GM12878 (cell line): ENCODE results near the gene FOXJ1. TPM values are rescaled to one million over a fixed set of nuclear protein-coding genes. Genes with fewer than 3 reads are reported as not detected.

Experiments
- ATAC-seq: fragments of 200-7000 bp; cut with Tn5 transposase; 3 replicates; pipeline ENCODE4 v1.9.1; 2020; ENCODE audit warnings: mild to moderate bottlenecking, moderate library complexity
- BruUV-seq: library from RNA; stranded (reverse); fragments of 400-500 nt; replicated peaks from 2 replicates; lab custom pipeline; 2021; lab: Mats Ljungman, UMichigan
- CTCF ChIA-PET: fragments of 300-600 bp; sonication (Branson Sonifier 250); formaldehyde crosslinking; extraction: SDS; loops from one replicate; lab custom pipeline; 2021; ENCODE audit warnings: inconsistent platforms; lab: Yijun Ruan, JAX
- POLR2A ChIA-PET: fragments of 350-600 bp; formaldehyde crosslinking; extraction: SDS; loops from one replicate; lab custom pipeline; 2021; ENCODE audit warnings: inconsistent platforms; lab: Charles Lee
- RAD21 ChIA-PET: fragments of 300-600 bp; sonication (Branson Sonifier 250); formaldehyde crosslinking; loops from one replicate; lab custom pipeline; 2023; ENCODE audit warnings: antibody characterized with exemption; ENCODE audit not compliant: unreplicated experiment; lab: Charles Lee
- SMC1A ChIA-PET: fragments of 300-600 bp; sonication (Branson Sonifier 250); formaldehyde crosslinking; loops from one replicate; lab custom pipeline; 2023; ENCODE audit not compliant: unreplicated experiment, uncharacterized antibody; lab: Charles Lee
- DNase-seq: peaks from one replicate; pipeline ENCODE4 v3.0.0-alpha.2; 2011; ENCODE audit warnings: low read depth, low spot score
- FAIRE-seq: peaks from 3 replicates; lab custom pipeline; 2011; peaks lifted over from hg19 to GRCh38; lab: Jason Lieb, UNC
- H2AFZ ChIP-seq: 2 replicates; pipeline ENCODE4 v1.6.0; 2011; ENCODE audit warnings: low read depth, low read length, control low read depth; ENCODE audit not compliant: control insufficient read depth
- H3K27ac ChIP-seq: 2 replicates; pipeline ENCODE4 v1.5.1; 2011; ENCODE audit warnings: control low read depth; ENCODE audit not compliant: control insufficient read depth, insufficient read depth
- H3K27me3 ChIP-seq, 2 experiments: replicated peaks in 1 of 2; 2 replicates each; pipeline versions ENCODE4 v1.6.0 to v1.6.1; 2011; ENCODE audit warnings: low read length in 1 of 2; ENCODE audit not compliant: control insufficient read depth in 2 of 2, insufficient read depth in 2 of 2
- H3K36me3 ChIP-seq, 2 experiments: 2 replicates each; pipeline ENCODE4 v1.5.1; 2011; ENCODE audit warnings: low read length in 1 of 2; ENCODE audit not compliant: control insufficient read depth in 2 of 2, insufficient read depth in 2 of 2
- H3K4me1 ChIP-seq: 2 replicates; pipeline ENCODE4 v1.6.1; 2011; ENCODE audit warnings: mild to moderate bottlenecking, low read length, moderate library complexity, mixed read lengths; ENCODE audit not compliant: control insufficient read depth, insufficient read depth
- H3K4me2 ChIP-seq: 2 replicates; pipeline ENCODE4 v1.6.0; 2011; ENCODE audit warnings: control low read depth; ENCODE audit not compliant: control insufficient read depth, insufficient read depth
- H3K4me3 ChIP-seq: fragments of 200-600 bp; sonication (generic); 2 replicates; pipeline ENCODE4 v1.5.1; 2016
- H3K79me2 ChIP-seq: 2 replicates; pipeline ENCODE4 v1.6.0; 2011; ENCODE audit warnings: low read length; ENCODE audit not compliant: control insufficient read depth, insufficient read depth
- H3K9ac ChIP-seq: 2 replicates; pipeline ENCODE4 v1.8.0; 2011; ENCODE audit warnings: low read length, control low read depth, mixed read lengths; ENCODE audit not compliant: control insufficient read depth, insufficient read depth
- H3K9me3 ChIP-seq: replicated peaks from 3 replicates; pipeline ENCODE4 v1.5.1; 2011; ENCODE audit warnings: mild to moderate bottlenecking, low read length; ENCODE audit not compliant: control insufficient read depth, insufficient read depth
- H4K20me1 ChIP-seq: 2 replicates; pipeline ENCODE4 v1.6.0; 2011; ENCODE audit not compliant: control insufficient read depth, insufficient read depth
- BCLAF1 ChIP-seq: fragments of 450-650 bp; IDR thresholded peaks from 2 replicates; pipeline ENCODE4 v1.6.1; 2017; ENCODE audit warnings: antibody characterized with exemption, mild to moderate bottlenecking, moderate library complexity
- CREB1 ChIP-seq: IDR thresholded peaks from 2 replicates; pipeline ENCODE4 v1.6.1; 2012; ENCODE audit warnings: low read depth, mild to moderate bottlenecking, inconsistent platforms
- JUNB ChIP-seq: IDR thresholded peaks from 2 replicates; pipeline ENCODE4 v1.6.1; 2016; ENCODE audit warnings: antibody characterized with exemption, mild to moderate bottlenecking
- NBN ChIP-seq: fragments of 450-650 bp; IDR thresholded peaks from 2 replicates; pipeline ENCODE4 v1.6.1; 2016
- WGBS: methylation state at CpG from one replicate; pipeline ENCODE4 v1.1.6; 2016; ENCODE audit warnings: low lambda C conversion rate; ENCODE audit not compliant: insufficient replicate concordance, insufficient coverage; ENCODE audit errors: missing lambda C conversion rate; 5-methylcytosine and 5-hydroxymethylcytosine counted together
- in situ Hi-C: fragments of 300-500 bp; cut with MboI; formaldehyde crosslinking; loops from 9 replicates; pipeline ENCODE4 v1.14.3; 2018; ENCODE audit warnings: mixed read lengths
- intact Hi-C: fragments of 100-400 bp; cut with micrococcal nuclease; formaldehyde crosslinking; loops from one replicate; pipeline ENCODE4 v1.14.2; 2022; ENCODE audit not compliant: unreplicated experiment
- polyA plus RNA-seq, 11 experiments: library from polyadenylated mRNA; depleted of rRNA in 4 of 11; unstranded in 6 of 11; stranded (reverse) in 5 of 11; fragments of >200 nt; fragmentation: Nextera tagmentation in 4 of 11; fragmentation: Illumina TruSeq in 1 of 11; extraction: Ambion mirVana in 4 of 11; extraction: Trizol in 1 of 11; gene quantifications; 1 replicate in 1 of 11; 2 replicates in 10 of 11; pipeline versions ENCODE4 v1.2.1 to v1.2.3, GENCODE V29; 2011 to 2016; ENCODE audit warnings: inconsistent platforms in 2 of 11, missing spikeins in 2 of 11, low read depth in 1 of 11
- total RNA-seq, 4 experiments: library from RNA; depleted of rRNA in 3 of 4; stranded (reverse); fragments of >200 nt in 3 of 4; fragmentation: Illumina TruSeq in 1 of 4; extraction: Trizol in 1 of 4; gene quantifications; 2 replicates each; pipeline versions ENCODE4 v1.2.1 to v1.2.3, GENCODE V29; 2013 to 2021

Gene FOXJ1
- total and polyA plus RNA-seq, 10 of the 15 experiments (the other 5 are each of a cell fraction or from before 2014, with no cell fraction given): not detected

- no peak overlapping the region for H3K27ac ChIP-seq
- H4K20me1 ChIP-seq: no peaks in the 10 kb centered on the region
- intact Hi-C loops (no loop called here), in situ Hi-C loops (no loop called here)
- ChIA-PET SMC1A (no interaction called here), RAD21 (no interaction called here), CTCF (no interaction called here), POLR2A (no interaction called here)
- 60% methylated on average over 15 of the region's 15 CpGs for WGBS
- H3K4me3 ChIP-seq: no peak overlapping the region
- DNase-seq (no peak), ATAC-seq (no peak), FAIRE-seq (no peak)
- no peaks in the 10 kb centered on the region for H3K9me3 ChIP-seq
- no TSS peak for BruUV-seq
- no peak overlapping the region for H2AFZ ChIP-seq
- no peaks in the 10 kb centered on the region for H3K79me2 ChIP-seq
- no peak overlapping the region for H3K4me2 ChIP-seq
- TF ChIP-seq NBN (no peak), JUNB (no peak), CREB1 (no peak), BCLAF1 (no peak)
- H3K4me1 ChIP-seq: peaks cover 16% of the 10 kb centered on the region
- H3K36me3 ChIP-seq: no peaks in the 10 kb centered on the region
- H3K9ac ChIP-seq: no peak overlapping the region
- peaks cover 5 to 11% of the 10 kb centered on the region in 2 experiments for H3K27me3 ChIP-seq
Observed at GRCh38 chr17:76138896-76139752, 1.9 kb downstream of the FOXJ1 start.
